Measurements from ENCODE around the gene RNU6-1. TPM values are rescaled to one million over a fixed set of nuclear protein-coding genes. Genes with fewer than 3 reads are reported as not detected.

Gene RNU6-1
- total RNA-seq, 1 experiment from 2014 or later: not detected

DNA sequence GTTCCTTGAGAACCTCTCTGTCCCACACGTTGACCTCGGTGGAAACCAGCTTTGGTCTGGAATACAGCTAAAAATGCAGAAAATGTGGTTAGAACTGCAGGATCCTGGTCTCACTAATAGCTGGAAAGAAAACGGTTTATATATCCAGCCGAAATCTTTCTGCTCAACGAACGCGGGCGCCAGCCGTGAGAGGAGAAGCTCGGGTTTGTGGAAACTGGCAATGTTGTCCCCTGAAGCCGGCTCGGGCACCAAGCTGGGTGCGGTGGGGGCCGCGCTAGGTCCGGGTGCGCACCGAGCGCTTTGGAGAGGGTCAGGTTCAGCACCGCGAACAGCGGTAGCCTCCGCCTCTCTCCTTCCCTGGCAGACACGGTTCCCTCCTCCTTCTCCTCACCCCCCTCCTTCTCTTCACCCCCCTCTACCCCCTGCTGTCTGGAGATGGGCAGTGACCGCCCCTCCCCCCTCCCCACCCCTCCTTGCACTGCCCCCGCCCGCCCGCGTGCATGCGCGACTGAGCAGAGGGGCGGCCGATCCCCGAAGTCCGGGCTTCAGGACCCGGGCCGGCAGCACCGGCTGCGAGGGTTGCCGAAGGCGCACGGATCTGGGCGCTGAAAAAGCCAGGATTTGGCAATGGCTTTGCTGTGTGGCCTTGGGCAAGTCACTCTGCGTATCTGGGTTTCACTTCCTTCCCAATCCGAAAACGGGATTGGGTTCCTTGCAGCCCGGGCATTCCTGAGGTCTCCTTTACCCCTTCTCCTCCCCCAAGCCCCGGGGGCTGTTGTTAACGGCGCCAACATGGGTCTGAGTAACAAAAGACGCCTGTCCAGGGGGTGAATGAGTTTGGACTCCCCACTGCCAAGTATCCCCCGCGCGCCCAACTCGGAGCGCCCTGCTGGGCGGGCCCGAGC is 14.6 kb downstream of the RNU6-1 start, which contains the start of gene SKOR1:
SKOR1 (plus strand) TSS at position 534 of the 905 bp plus-strand sequence; CDS start at position 628, 94 bp downstream.
- BruUV-seq (replicated peaks): no TSS peak
- H3K27ac Mint-ChIP-seq (ENCODE audit: low read depth, unreplicated experiment): no peak within 1 kb of the TSS

DNA sequence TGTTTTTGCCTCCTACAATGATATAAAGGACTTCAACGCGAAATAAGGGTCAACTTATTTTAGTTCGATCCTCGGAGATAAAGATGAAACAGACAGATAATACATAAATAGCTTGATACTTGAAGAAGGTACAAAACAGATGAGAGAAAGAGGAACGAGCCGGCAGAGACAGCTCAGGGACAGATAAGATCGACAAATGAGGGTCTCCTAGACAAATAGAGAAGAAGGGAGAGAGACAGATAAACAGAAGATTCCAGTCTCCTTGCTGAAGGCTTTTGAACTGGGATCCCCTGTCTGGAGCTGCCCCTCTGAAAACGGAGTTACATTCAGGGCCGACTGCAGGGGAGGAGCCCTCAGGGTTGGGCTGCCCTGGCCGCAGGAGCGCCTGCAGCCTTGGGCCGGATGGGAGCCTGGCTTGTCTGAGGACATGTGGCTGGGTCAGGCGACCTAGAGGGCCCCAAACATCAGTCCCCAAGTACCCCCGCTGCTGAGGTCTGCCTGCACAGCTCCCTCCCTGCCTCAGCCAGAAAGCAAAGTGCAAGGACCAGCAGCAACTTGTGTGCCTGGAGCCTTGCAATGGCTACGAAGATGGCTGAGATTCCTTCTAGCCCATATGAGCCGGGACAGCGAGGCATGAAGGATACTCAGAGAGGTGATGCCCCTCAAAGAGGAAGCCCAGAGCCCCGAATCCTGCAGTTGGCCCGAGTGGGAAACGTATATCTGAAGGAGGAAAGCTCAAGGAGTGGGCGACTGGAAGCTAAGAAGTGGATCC is 15.5 kb downstream of the RNU6-1 start:
- Mint-ChIP-seq H3K36me3 (ENCODE audit: insufficient read depth, unreplicated experiment) (no peaks in the 10 kb centered on the region), H3K9me3 (ENCODE audit: unreplicated experiment) (no peaks in the 10 kb centered on the region), H3K27me3 (ENCODE audit: insufficient read depth, unreplicated experiment) (peaks cover 64% of the 10 kb centered on the region), H3K4me3 (ENCODE audit: unreplicated experiment) (no peak overlapping the region), H3K4me1 (ENCODE audit: insufficient read depth, unreplicated experiment) (peaks cover 12% of the 10 kb centered on the region), H3K27ac (ENCODE audit: low read depth, unreplicated experiment) (no peak overlapping the region)
- DNase-seq (ENCODE audit: unreplicated experiment): no peak
- CTCF ChIA-PET: interaction anchor here (0.6 to 1.6 kb wide), 5 partner anchors 9 to 439 kb away, joined by 3 to 5 read pairs (median 3); no protein-coding TSS in a partner anchor
- POLR2A ChIA-PET: interaction anchor here (0.6 kb wide), 1 partner anchor 131 kb away, joined by 4 read pairs; no protein-coding TSS in a partner anchor
- TF ChIP-seq, protein P1, sequence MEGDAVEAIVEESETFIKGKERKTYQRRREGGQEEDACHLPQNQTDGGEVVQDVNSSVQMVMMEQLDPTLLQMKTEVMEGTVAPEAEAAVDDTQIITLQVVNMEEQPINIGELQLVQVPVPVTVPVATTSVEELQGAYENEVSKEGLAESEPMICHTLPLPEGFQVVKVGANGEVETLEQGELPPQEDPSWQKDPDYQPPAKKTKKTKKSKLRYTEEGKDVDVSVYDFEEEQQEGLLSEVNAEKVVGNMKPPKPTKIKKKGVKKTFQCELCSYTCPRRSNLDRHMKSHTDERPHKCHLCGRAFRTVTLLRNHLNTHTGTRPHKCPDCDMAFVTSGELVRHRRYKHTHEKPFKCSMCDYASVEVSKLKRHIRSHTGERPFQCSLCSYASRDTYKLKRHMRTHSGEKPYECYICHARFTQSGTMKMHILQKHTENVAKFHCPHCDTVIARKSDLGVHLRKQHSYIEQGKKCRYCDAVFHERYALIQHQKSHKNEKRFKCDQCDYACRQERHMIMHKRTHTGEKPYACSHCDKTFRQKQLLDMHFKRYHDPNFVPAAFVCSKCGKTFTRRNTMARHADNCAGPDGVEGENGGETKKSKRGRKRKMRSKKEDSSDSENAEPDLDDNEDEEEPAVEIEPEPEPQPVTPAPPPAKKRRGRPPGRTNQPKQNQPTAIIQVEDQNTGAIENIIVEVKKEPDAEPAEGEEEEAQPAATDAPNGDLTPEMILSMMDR (IDR thresholded peaks at IDR 0.05; ENCODE audit: unreplicated experiment): no peak
- no TSS peak for BruUV-seq (replicated peaks)
- intact Hi-C loops (cut with micrococcal nuclease): no loop called here

More for the DNA sequence above, 14.6 kb downstream of the RNU6-1 start, which contains the start of gene SKOR1:
- Mint-ChIP-seq H3K9me3 (ENCODE audit: unreplicated experiment) (no peaks in the 10 kb centered on the region), H3K36me3 (ENCODE audit: insufficient read depth, unreplicated experiment) (no peaks in the 10 kb centered on the region), H3K27me3 (ENCODE audit: insufficient read depth, unreplicated experiment) (peaks cover 62% of the 10 kb centered on the region), H3K4me1 (ENCODE audit: insufficient read depth, unreplicated experiment) (peaks cover 12% of the 10 kb centered on the region), H3K4me3 (ENCODE audit: unreplicated experiment) (no peak within 1 kb of the TSS)
- ChIA-PET POLR2A (interaction anchor here (0.6 kb wide), 1 partner anchor 132 kb away, joined by 4 read pairs; no protein-coding TSS in a partner anchor), CTCF (interaction anchor here (0.6 to 1.6 kb wide), 3 partner anchors 10 to 440 kb away, joined by 3 read pairs; no protein-coding TSS in a partner anchor)
- intact Hi-C loops (cut with micrococcal nuclease): no loop called here
- TF ChIP-seq, protein P1 (IDR thresholded peaks at IDR 0.05; ENCODE audit: unreplicated experiment): no peak
- DNase-seq (ENCODE audit: unreplicated experiment): no peak

GRCh38 chr15:67823314-67824196 is 16.3 kb downstream of the RNU6-1 start:
- TF ChIP-seq, protein P1 (IDR thresholded peaks at IDR 0.05; ENCODE audit: unreplicated experiment): no peak

More at GRCh38 chr15:67823314-67824196, 16.3 kb downstream of the RNU6-1 start:
- no peaks in the 10 kb centered on the region for H3K9me3 Mint-ChIP-seq (ENCODE audit: unreplicated experiment)
- H3K27ac Mint-ChIP-seq (ENCODE audit: low read depth, unreplicated experiment): no peak overlapping the region
- DNase-seq (ENCODE audit: unreplicated experiment): no peak
- H3K4me3 Mint-ChIP-seq (ENCODE audit: unreplicated experiment): peak overlapping the region; percentile 35
- H3K4me1 Mint-ChIP-seq (ENCODE audit: insufficient read depth, unreplicated experiment): peaks cover 12% of the 10 kb centered on the region
- no peaks in the 10 kb centered on the region for H3K36me3 Mint-ChIP-seq (ENCODE audit: insufficient read depth, unreplicated experiment)
- ChIA-PET CTCF (interaction anchor here (0.7 to 1.6 kb wide), 3 partner anchors 8 to 108 kb away, joined by 3 to 5 read pairs (median 3); no protein-coding TSS in a partner anchor), POLR2A (no interaction called here)
- intact Hi-C loops (cut with micrococcal nuclease): no loop called here
- H3K27me3 Mint-ChIP-seq (ENCODE audit: insufficient read depth, unreplicated experiment): peaks cover 64% of the 10 kb centered on the region
- no TSS peak for BruUV-seq (replicated peaks)
